Frontal cortex (tissue), 4 donors: Measurements from ENCODE around the gene AFMID. TPM values are rescaled to one million over a fixed set of nuclear protein-coding genes. Genes with fewer than 3 reads are reported as not detected.
A peak's percentile ranks its signal among the peaks of the same experiment; 100 is the strongest.
"Not testable (repeated sequence)": the region's sequence is repeated elsewhere in the genome, so short reads cannot be mapped to it uniquely, and the experiment has no call there.

Experiments used
- DNase-seq, 2 donors: peaks; one replicate each; pipeline ENCODE4 v3.0.0; 2012; ENCODE audit warnings: low spot score in 2 of 2
- FAIRE-seq: peaks from 2 replicates; lab custom pipeline; 2012; peaks lifted over from hg19 to GRCh38; lab: Jason Lieb, UNC
- total RNA-seq: library from RNA; depleted of rRNA; stranded (reverse); fragments of >200 nt; gene quantifications from one replicate; pipeline ENCODE4 v1.2.3, GENCODE V29; 2014
- donor health status: control.
- donor health status: control.
- donor health status: control.

Gene AFMID
- total RNA-seq, 1 donor from 2014 or later, result 33.4 TPM

GRCh38 chr17:78234261-78234865, 47.2 kb downstream of the AFMID start:
- FAIRE-seq, result no peak
- DNase-seq, result no peak

- DNase-seq, result not testable (repeated sequence)
These were observed 47.9 kb downstream of the AFMID start for GRCh38 chr17:78235022-78235421.

GRCh38 chr17:78235885-78236284, 48.7 kb downstream of the AFMID start:
- DNase-seq (no peak), FAIRE-seq (no peak)

More at GRCh38 chr17:78235022-78235421, 47.9 kb downstream of the AFMID start:
- not testable (repeated sequence) for FAIRE-seq

- FAIRE-seq, result no peak
- DNase-seq, result no peak
These were observed 49.4 kb downstream of the AFMID start for GRCh38 chr17:78236362-78237127.

- FAIRE-seq (no peak), DNase-seq (peak; percentile 60 to 68)
These were observed 50.3 kb downstream of the AFMID start for GRCh38 chr17:78237401-78238012.

GRCh38 chr17:78238823-78239488, 51.8 kb downstream of the AFMID start:
- FAIRE-seq (no peak), DNase-seq (no peak)

- FAIRE-seq, result no peak
- DNase-seq, result no peak
These were observed 52.3 kb downstream of the AFMID start for GRCh38 chr17:78239489-78239931.

GRCh38 chr17:78240012-78240655, 53.0 kb downstream of the AFMID start:
- FAIRE-seq (no peak), DNase-seq (no peak)

GRCh38 chr17:78240839-78241238, 53.7 kb downstream of the AFMID start:
- FAIRE-seq (no peak), DNase-seq (no peak)

GRCh38 chr17:78241277-78242023, 54.3 kb downstream of the AFMID start:
- peak; percentile 56 to 58 for DNase-seq
- FAIRE-seq, result peak; percentile 70

- DNase-seq (no peak), FAIRE-seq (no peak)
These were observed 55.0 kb downstream of the AFMID start for GRCh38 chr17:78242024-78242742.

- FAIRE-seq (no peak), DNase-seq (no peak)
These were observed 60.1 kb downstream of the AFMID start for GRCh38 chr17:78247304-78247703.

GRCh38 chr17:78248051-78248914, 61.1 kb downstream of the AFMID start:
- DNase-seq, result peak in 1 of 2 donors; percentile 57
- FAIRE-seq, result no peak

GRCh38 chr17:78249074-78249817, 62.1 kb downstream of the AFMID start:
- no peak for DNase-seq
- no peak for FAIRE-seq

- DNase-seq, result no peak
- FAIRE-seq, result no peak
These were observed 63.0 kb downstream of the AFMID start for GRCh38 chr17:78249818-78250806.
